IMR-90 (cell line): ENCODE measurements around the gene SIK3. TPM values are rescaled to one million over a fixed set of nuclear protein-coding genes. Genes with fewer than 3 reads are reported as not detected.

Source experiments
- ATAC-seq: fragments of 200-7000 bp; cut with Tn5 transposase; 2 replicates; pipeline ENCODE4 v1.9.1; 2020; ENCODE audit warnings: low read depth, mild to moderate bottlenecking, moderate library complexity
- BruUV-seq: library from RNA; stranded (reverse); fragments of 400-500 nt; replicated peaks from 2 replicates; lab custom pipeline; 2021; lab: Mats Ljungman, UMichigan
- CTCF ChIA-PET: fragments of 300-600 bp; formaldehyde crosslinking; extraction: SDS; loops from one replicate; lab custom pipeline; 2021; ENCODE audit warnings: antibody characterized with exemption; lab: Yijun Ruan, JAX
- POLR2A ChIA-PET: fragments of 300-600 bp; sonication (Branson Sonifier 250); formaldehyde crosslinking; loops from one replicate; lab custom pipeline; 2022; ENCODE audit warnings: antibody characterized with exemption; ENCODE audit not compliant: unreplicated experiment; lab: Charles Lee
- DNase-seq: peaks from one replicate; pipeline ENCODE4 v3.0.0; 2013
- H2AFZ ChIP-seq: replicated peaks from 2 replicates; pipeline ENCODE3; 2013; ENCODE audit warnings: low read length, mild to moderate bottlenecking; ENCODE audit not compliant: poor library complexity
- H2AK5ac ChIP-seq: 2 replicates; pipeline ENCODE4 v1.6.1; 2013; ENCODE audit warnings: low read depth, low read length, inconsistent platforms
- H2AK9ac ChIP-seq: replicated peaks from 2 replicates; pipeline ENCODE3; 2013; ENCODE audit warnings: mild to moderate bottlenecking, low read depth, low read length, moderate library complexity; ENCODE audit not compliant: poor library complexity
- H2BK120ac ChIP-seq: 2 replicates; pipeline ENCODE4 v1.6.1; 2013; ENCODE audit warnings: low read depth, low read length, inconsistent platforms
- H2BK15ac ChIP-seq: 3 replicates; pipeline ENCODE4 v1.6.1; 2013; ENCODE audit warnings: low read depth, low read length, inconsistent platforms
- H2BK20ac ChIP-seq: 2 replicates; pipeline ENCODE4 v1.6.1; 2013; ENCODE audit warnings: low read depth, mild to moderate bottlenecking, inconsistent platforms, low read length, moderate library complexity
- H2BK5ac ChIP-seq: 2 replicates; pipeline ENCODE4 v1.6.1; 2013; ENCODE audit warnings: mild to moderate bottlenecking, low read depth, low read length, inconsistent platforms; ENCODE audit not compliant: poor library complexity, severe bottlenecking
- H3K14ac ChIP-seq: replicated peaks from 2 replicates; pipeline ENCODE4 v1.6.1; 2013; ENCODE audit warnings: low read depth, low read length, inconsistent platforms
- H3K18ac ChIP-seq: 2 replicates; pipeline ENCODE4 v1.6.1; 2013; ENCODE audit warnings: low read depth, low read length, control low read depth
- H3K23ac ChIP-seq: 2 replicates; pipeline ENCODE4 v1.6.1; 2013; ENCODE audit warnings: low read depth, low read length, inconsistent platforms
- H3K27ac ChIP-seq: 2 replicates; pipeline ENCODE4 v1.5.1; 2013; ENCODE audit warnings: mild to moderate bottlenecking, control low read depth, low read length; ENCODE audit not compliant: insufficient read depth
- H3K27me3 ChIP-seq: 2 replicates; pipeline ENCODE4 v1.6.1; 2013; ENCODE audit warnings: low read length; ENCODE audit not compliant: control insufficient read depth, insufficient read depth
- H3K36me3 ChIP-seq: 2 replicates; pipeline ENCODE4 v1.6.1; 2013; ENCODE audit warnings: low read length, mixed read lengths; ENCODE audit not compliant: control insufficient read depth, insufficient read depth
- H3K4ac ChIP-seq: 2 replicates; pipeline ENCODE4 v1.6.1; 2013; ENCODE audit warnings: low read depth, low read length, inconsistent platforms
- H3K4me1 ChIP-seq: 2 replicates; pipeline ENCODE4 v1.6.1; 2013; ENCODE audit warnings: low read length, mixed read lengths; ENCODE audit not compliant: control insufficient read depth, insufficient read depth
- H3K4me2 ChIP-seq: 2 replicates; pipeline ENCODE4 v1.6.1; 2013; ENCODE audit warnings: low read depth, mild to moderate bottlenecking, control low read depth, low read length, moderate library complexity
- H3K4me3 ChIP-seq: 2 replicates; pipeline ENCODE4 v1.5.1; 2013; ENCODE audit warnings: low read depth, mild to moderate bottlenecking, control low read depth, low read length, moderate library complexity; ENCODE audit not compliant: insufficient read depth
- H3K56ac ChIP-seq: 2 replicates; pipeline ENCODE4 v1.6.1; 2013; ENCODE audit warnings: low read length, inconsistent platforms; ENCODE audit not compliant: insufficient read depth; ENCODE audit errors: extremely low read depth
- H3K79me1 ChIP-seq, 2 experiments: 2 replicates each; pipeline ENCODE4 v1.6.1; 2013; ENCODE audit warnings: low read length in 2 of 2, inconsistent platforms in 1 of 2, low read depth in 1 of 2
- H3K9ac ChIP-seq: 2 replicates; pipeline ENCODE4 v1.6.1; 2013; ENCODE audit warnings: low read depth, low read length, control low read depth
- H3K9me1 ChIP-seq: 2 replicates; pipeline ENCODE4 v1.6.1; 2013; ENCODE audit warnings: low read length, inconsistent platforms; ENCODE audit not compliant: insufficient read depth
- H3K9me3 ChIP-seq: 2 replicates; pipeline ENCODE4 v1.6.1; 2013; ENCODE audit warnings: low read length; ENCODE audit not compliant: control insufficient read depth, insufficient read depth
- H4K20me1 ChIP-seq: 2 replicates; pipeline ENCODE4 v1.6.1; 2013; ENCODE audit warnings: low read length, inconsistent platforms; ENCODE audit not compliant: insufficient read depth
- H4K5ac ChIP-seq: 2 replicates; pipeline ENCODE4 v1.6.1; 2013; ENCODE audit warnings: mild to moderate bottlenecking, low read depth, low read length, control low read depth
- H4K8ac ChIP-seq, 2 experiments: 2 replicates each; pipeline ENCODE4 v1.6.1; 2013; ENCODE audit warnings: low read depth in 2 of 2, low read length in 2 of 2, control low read depth in 1 of 2, inconsistent platforms in 1 of 2
- H4K91ac ChIP-seq: 2 replicates; pipeline ENCODE4 v1.6.1; 2013; ENCODE audit warnings: low read depth, low read length, inconsistent platforms; ENCODE audit not compliant: insufficient read depth
- BHLHE40 ChIP-seq: fragments of 150-350 bp; IDR thresholded peaks from 2 replicates; pipeline ENCODE4 v1.6.1; 2016; ENCODE audit warnings: mild to moderate bottlenecking, low read depth, low read length
- CEBPB ChIP-seq: IDR thresholded peaks from 2 replicates; pipeline ENCODE4 v1.6.1; 2012; ENCODE audit warnings: low read depth, low read length, improper control_type of control experiment
- CHD1 ChIP-seq: IDR thresholded peaks from 2 replicates; pipeline ENCODE4 v1.6.1; 2012; ENCODE audit warnings: low read depth, low read length, improper control_type of control experiment
- MAFK ChIP-seq: IDR thresholded peaks from 2 replicates; pipeline ENCODE4 v1.6.1; 2012; ENCODE audit warnings: low read depth, low read length, improper control_type of control experiment
- POLR2A ChIP-seq: IDR thresholded peaks from 2 replicates; pipeline ENCODE4 v1.6.1; 2012; ENCODE audit warnings: mild to moderate bottlenecking, low read depth, low read length
- RAD21 ChIP-seq: IDR thresholded peaks from 2 replicates; pipeline ENCODE4 v1.6.1; 2012; ENCODE audit warnings: low read length, improper control_type of control experiment
- WGBS, 2 experiments: methylation state at CpG; one replicate each; pipeline versions ENCODE4 v1.1.5 to v1.1.7; 2013; ENCODE audit warnings: missing lambda C conversion rate in 2 of 2; ENCODE audit not compliant: insufficient read length in 1 of 2; ENCODE audit errors: extremely low coverage in 2 of 2; 5-methylcytosine and 5-hydroxymethylcytosine counted together
- dilution Hi-C: fragments of 300-500 bp; cut with HindIII; formaldehyde crosslinking; loops from one replicate; pipeline ENCODE4 v1.14.3; 2018; ENCODE audit warnings: low sequenced_read_pairs; ENCODE audit not compliant: unreplicated experiment
- in situ Hi-C: fragments of 300-500 bp; cut with MboI; formaldehyde crosslinking; loops from 3 replicates; pipeline ENCODE4 v1.14.3; 2019; ENCODE audit warnings: low sequenced_read_pairs, inconsistent platforms, mixed read lengths
- intact Hi-C: fragments of 100-400 bp; cut with micrococcal nuclease; formaldehyde crosslinking; loops from 2 replicates; pipeline ENCODE4 v1.10.0; 2022
- polyA plus RNA-seq, 3 experiments: library from polyadenylated mRNA; depleted of rRNA; stranded (reverse); fragments of >200 nt; gene quantifications; 2 replicates each; pipeline ENCODE4 v1.2.3, GENCODE V29; 2012; ENCODE audit warnings: low replicate concordance in 1 of 3
- total RNA-seq: library from RNA; depleted of rRNA; stranded (reverse); fragments of >200 nt; gene quantifications from 2 replicates; pipeline ENCODE4 v1.2.3, GENCODE V29; 2012

SIK3 gene
- total and polyA plus RNA-seq, 2 of the 4 experiments (the other 2 are of a cell fraction): 8.2 to 9.1 TPM

DNA sequence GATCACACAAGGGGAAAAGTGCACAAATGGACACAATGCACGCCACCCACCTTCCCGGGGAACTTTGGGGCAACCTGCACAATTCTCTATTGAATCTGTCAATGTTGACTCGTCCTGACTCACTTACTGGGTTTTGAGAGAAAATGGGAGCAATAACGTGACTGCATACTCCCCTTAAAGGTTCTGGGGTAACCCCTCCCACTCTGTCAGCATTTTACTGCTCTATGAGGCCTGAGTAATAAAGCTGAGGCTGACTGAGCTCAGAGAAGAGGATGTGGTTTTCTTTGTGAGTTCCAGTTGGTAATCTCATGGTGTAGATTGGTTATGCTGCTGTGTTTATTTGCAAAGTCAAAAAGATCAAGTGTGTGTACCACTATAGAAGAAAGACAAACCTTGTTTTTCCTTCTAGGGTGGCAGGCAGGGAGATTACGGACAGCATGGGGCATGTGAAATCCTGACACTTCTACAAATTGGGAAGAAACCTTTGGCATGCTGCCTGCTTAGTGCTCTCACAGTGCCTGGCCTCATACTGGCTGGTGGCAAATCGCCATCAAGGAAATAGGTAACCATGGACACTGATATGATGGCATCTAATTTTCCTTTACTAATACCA is 244.7 kb downstream of the SIK3 start (continued):
- no peak; the same call in 1 of the 2 replicates for TF ChIP-seq CEBPB
- no peak for TF ChIP-seq RAD21
- TF ChIP-seq MAFK: peak; percentile 91

DNA sequence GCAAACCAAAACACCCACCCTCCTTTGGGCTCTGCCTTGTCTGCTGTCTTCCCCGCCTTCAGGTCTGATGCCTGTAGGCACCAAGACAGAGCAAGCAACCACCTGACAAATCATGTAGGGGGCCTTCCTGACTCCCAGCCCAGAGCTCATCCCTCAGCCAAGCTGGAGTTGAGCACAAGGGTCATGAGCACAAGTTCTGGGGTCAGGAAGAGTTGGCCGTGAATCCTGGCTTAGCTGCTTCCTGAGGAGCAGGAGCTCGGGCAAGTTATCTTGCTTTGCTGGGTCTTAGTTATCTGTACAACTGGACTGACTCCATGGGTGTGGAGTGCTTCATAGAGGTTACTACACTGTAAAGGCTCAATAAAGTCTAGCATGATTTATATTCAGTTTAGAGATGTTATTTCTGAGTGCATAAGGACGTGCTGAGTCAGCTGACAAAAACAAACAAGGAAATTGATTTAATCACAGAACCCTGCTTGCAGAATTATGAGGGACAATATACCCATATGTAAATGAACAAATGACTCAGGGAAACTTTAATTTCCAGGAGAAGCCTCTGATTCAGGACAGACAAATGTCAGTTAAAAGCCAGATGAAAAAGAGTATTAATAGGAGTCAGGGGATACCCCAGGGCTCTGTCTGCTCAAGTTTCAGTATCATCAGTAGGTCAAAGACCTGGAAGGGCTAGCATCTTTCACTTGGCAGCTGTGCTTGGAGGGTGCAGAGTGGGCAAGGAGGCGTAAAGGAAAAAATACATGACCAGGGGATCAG is 245.8 kb downstream of the SIK3 start:
- Histone ChIP-seq H3K9ac (no peak overlapping the region), H4K91ac (no peak overlapping the region), H3K4ac (peak overlapping the region; percentile 44), H2BK120ac (peak overlapping the region; percentile 61), H2BK20ac (peak overlapping the region; percentile 47; the same call in 1 of the 2 replicates), H3K9me1 (peaks cover 18% of the 10 kb centered on the region), H3K23ac (peak overlapping the region; percentile 11; the same call in 1 of the 2 replicates), H2AK5ac (peak overlapping the region; percentile 20), H2BK5ac (no peak overlapping the region), H2AK9ac (no peak overlapping the region), H3K4me1 (peaks cover 16% of the 10 kb centered on the region), H3K36me3 (peaks cover 12% of the 10 kb centered on the region; the same call in 1 of the 2 replicates), H2BK15ac (peak overlapping the region; percentile 3; the same call in 1 of the 3 replicates), H4K5ac (0 out of 2 replicates have a peak overlapping the region, but pooled peaks have one; percentile 10), H3K56ac (no peak overlapping the region), H2AFZ (no peak overlapping the region), H3K4me3 (no peak overlapping the region), H3K14ac (peak overlapping the region; percentile 18), H3K9me3 (no peaks in the 10 kb centered on the region), H3K4me2 (peak overlapping the region; percentile 30; the same call in 1 of the 2 replicates), H3K27me3 (no peaks in the 10 kb centered on the region), H3K27ac (peak overlapping the region; percentile 55), H3K18ac (peak overlapping the region; percentile 39), H4K8ac (peak overlapping the region in 1 of 2 experiments; percentile 20; a peak in 1 of 4 replicates), H4K20me1 (peaks cover 17% of the 10 kb centered on the region), H3K79me1 (peaks cover 6 to 30% of the 10 kb centered on the region in 2 experiments; a peak in 3 of 4 replicates)
- intact Hi-C loops: loop anchor here (10.0 kb wide), 1 partner anchor 372 kb away; no protein-coding TSS in a partner anchor
- no peak for TF ChIP-seq POLR2A
- TF ChIP-seq CHD1: no peak
- no peak for TF ChIP-seq BHLHE40
- peak; percentile 79 for TF ChIP-seq MAFK
- 83% methylated on average over 1 of the region's 5 CpGs; no CpG with 5 or more reads in 1 of the 2 experiments for WGBS, 2 experiments
- ChIA-PET POLR2A (no interaction called here), CTCF (interaction anchor here (0.9 to 1.4 kb wide), 3 partner anchors 12 to 27 kb away, joined by 3 to 4 read pairs (median 3); no protein-coding TSS in a partner anchor)
- peak; percentile 53 for ATAC-seq
- in situ Hi-C loops: no loop called here
- DNase-seq: peak; percentile 57
- BruUV-seq: no TSS peak
- dilution Hi-C loops: no loop called here
